Smooth muscle cell (in vitro differentiated cells): ENCODE measurements around the gene FAM83D. TPM values are rescaled to one million over a fixed set of nuclear protein-coding genes. Genes with fewer than 3 reads are reported as not detected.

ENCODE experiments used
- DNase-seq: peaks from one replicate; lab custom pipeline; 2025; ENCODE audit not compliant: unreplicated experiment; lab: John Stamatoyannopoulos, UW
- H2AFZ ChIP-seq: fragments of 200-600 bp; sonication (generic); 2 replicates; pipeline ENCODE4 v1.6.0; 2016; ENCODE audit warnings: antibody characterized with exemption, low read depth, mild to moderate bottlenecking
- H3F3A ChIP-seq: fragments of 200-600 bp; sonication (generic); 2 replicates; pipeline ENCODE4 v1.6.0; 2017; ENCODE audit warnings: antibody characterized with exemption, low read depth
- H3K27ac ChIP-seq: fragments of 200-600 bp; sonication (generic); 2 replicates; pipeline ENCODE4 v1.5.1; 2016; ENCODE audit warnings: low read depth, mild to moderate bottlenecking
- H3K27me3 ChIP-seq: fragments of 200-600 bp; sonication (generic); 2 replicates; pipeline ENCODE4 v1.6.1; 2016; ENCODE audit warnings: low read depth, mild to moderate bottlenecking
- H3K36me3 ChIP-seq: fragments of 200-600 bp; sonication (generic); 2 replicates; pipeline ENCODE4 v1.5.1; 2016; ENCODE audit warnings: low read depth
- H3K4me1 ChIP-seq: fragments of 200-600 bp; sonication (generic); 2 replicates; pipeline ENCODE4 v1.5.1; 2016; ENCODE audit warnings: low read depth
- H3K4me2 ChIP-seq: fragments of 200-600 bp; sonication (generic); 2 replicates; pipeline ENCODE4 v1.6.0; 2016; ENCODE audit warnings: mild to moderate bottlenecking
- H3K4me3 ChIP-seq: fragments of 200-600 bp; sonication (generic); 2 replicates; pipeline ENCODE4 v1.5.1; 2016; ENCODE audit warnings: mild to moderate bottlenecking
- H3K79me2 ChIP-seq: fragments of 200-600 bp; sonication (generic); 2 replicates; pipeline ENCODE4 v1.6.0; 2016; ENCODE audit warnings: low read depth, mild to moderate bottlenecking
- H3K9ac ChIP-seq: fragments of 200-600 bp; sonication (generic); 2 replicates; pipeline ENCODE4 v1.6.0; 2016; ENCODE audit warnings: low read depth
- H3K9me3 ChIP-seq: fragments of 200-600 bp; sonication (generic); replicated peaks from 2 replicates; pipeline ENCODE4 v1.5.1; 2016; ENCODE audit warnings: low read depth
- H4K20me1 ChIP-seq: fragments of 200-600 bp; sonication (generic); 2 replicates; pipeline ENCODE4 v1.6.0; 2016; ENCODE audit warnings: low read depth
- WGBS: methylation state at CpG from one replicate; pipeline ENCODE4 v1.1.7; 2016; ENCODE audit warnings: low lambda C conversion rate; 5-methylcytosine and 5-hydroxymethylcytosine counted together
- polyA plus RNA-seq: library from polyadenylated mRNA; unstranded; fragments of >200 nt; fragmentation: Nextera tagmentation; extraction: Ambion mirVana; gene quantifications from 2 replicates; pipeline ENCODE4 v1.2.1, GENCODE V29; 2016
- total RNA-seq: library from RNA; depleted of rRNA; stranded (reverse); fragments of >200 nt; gene quantifications from 2 replicates; pipeline ENCODE4 v1.2.3, GENCODE V29; 2014
- TF ChIP-seq, protein P1 (sequence below): fragments of 200-600 bp; sonication (generic); IDR thresholded peaks from 2 replicates; pipeline ENCODE4 v1.5.1; 2017; ENCODE audit warnings: borderline replicate concordance, mild to moderate bottlenecking, antibody characterized with exemption; ENCODE audit not compliant: insufficient read depth, poor library complexity, severe bottlenecking

FAM83D gene
- total and polyA plus RNA-seq, 2 experiments from 2014 or later, result 5.7 to 10.7 TPM

DNA sequence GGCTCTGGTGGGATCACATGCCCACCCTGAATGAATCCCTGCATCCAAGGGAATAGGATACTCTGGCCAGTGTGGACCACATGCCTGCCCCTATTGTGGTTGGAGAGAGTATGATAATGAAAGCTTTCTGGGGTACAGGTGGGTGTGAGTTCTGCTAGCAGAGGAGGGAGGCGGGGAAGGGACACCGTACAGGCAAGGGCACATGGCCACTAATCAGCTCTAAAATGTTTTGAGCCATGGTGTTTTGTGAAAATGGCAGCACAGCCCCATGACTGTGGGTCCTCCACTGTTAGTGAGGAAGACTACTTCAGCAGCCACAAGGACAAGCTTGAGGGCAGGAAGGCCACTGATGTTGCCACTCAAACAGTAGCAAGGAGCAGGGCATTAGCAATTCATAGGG, 24.0 kb downstream of the FAM83D start:
- no peaks in the 10 kb centered on the region for H3K9me3 ChIP-seq
- H3K4me3 ChIP-seq, result no peak overlapping the region
- H2AFZ ChIP-seq, result no peak overlapping the region
- TF ChIP-seq, protein P1, sequence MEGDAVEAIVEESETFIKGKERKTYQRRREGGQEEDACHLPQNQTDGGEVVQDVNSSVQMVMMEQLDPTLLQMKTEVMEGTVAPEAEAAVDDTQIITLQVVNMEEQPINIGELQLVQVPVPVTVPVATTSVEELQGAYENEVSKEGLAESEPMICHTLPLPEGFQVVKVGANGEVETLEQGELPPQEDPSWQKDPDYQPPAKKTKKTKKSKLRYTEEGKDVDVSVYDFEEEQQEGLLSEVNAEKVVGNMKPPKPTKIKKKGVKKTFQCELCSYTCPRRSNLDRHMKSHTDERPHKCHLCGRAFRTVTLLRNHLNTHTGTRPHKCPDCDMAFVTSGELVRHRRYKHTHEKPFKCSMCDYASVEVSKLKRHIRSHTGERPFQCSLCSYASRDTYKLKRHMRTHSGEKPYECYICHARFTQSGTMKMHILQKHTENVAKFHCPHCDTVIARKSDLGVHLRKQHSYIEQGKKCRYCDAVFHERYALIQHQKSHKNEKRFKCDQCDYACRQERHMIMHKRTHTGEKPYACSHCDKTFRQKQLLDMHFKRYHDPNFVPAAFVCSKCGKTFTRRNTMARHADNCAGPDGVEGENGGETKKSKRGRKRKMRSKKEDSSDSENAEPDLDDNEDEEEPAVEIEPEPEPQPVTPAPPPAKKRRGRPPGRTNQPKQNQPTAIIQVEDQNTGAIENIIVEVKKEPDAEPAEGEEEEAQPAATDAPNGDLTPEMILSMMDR, result no peak
- H3K9ac ChIP-seq, result no peak overlapping the region
- no peaks in the 10 kb centered on the region for H3F3A ChIP-seq
- no peaks in the 10 kb centered on the region for H3K4me1 ChIP-seq
- no peak overlapping the region for H3K4me2 ChIP-seq
- 100% methylated on average over 2 of the region's 2 CpGs for WGBS
- H3K36me3 ChIP-seq, result no peaks in the 10 kb centered on the region
- no peaks in the 10 kb centered on the region for H3K27me3 ChIP-seq
- no peaks in the 10 kb centered on the region for H3K79me2 ChIP-seq
- no peaks in the 10 kb centered on the region for H4K20me1 ChIP-seq
- H3K27ac ChIP-seq, result no peak overlapping the region
- DNase-seq, result no peak

DNA sequence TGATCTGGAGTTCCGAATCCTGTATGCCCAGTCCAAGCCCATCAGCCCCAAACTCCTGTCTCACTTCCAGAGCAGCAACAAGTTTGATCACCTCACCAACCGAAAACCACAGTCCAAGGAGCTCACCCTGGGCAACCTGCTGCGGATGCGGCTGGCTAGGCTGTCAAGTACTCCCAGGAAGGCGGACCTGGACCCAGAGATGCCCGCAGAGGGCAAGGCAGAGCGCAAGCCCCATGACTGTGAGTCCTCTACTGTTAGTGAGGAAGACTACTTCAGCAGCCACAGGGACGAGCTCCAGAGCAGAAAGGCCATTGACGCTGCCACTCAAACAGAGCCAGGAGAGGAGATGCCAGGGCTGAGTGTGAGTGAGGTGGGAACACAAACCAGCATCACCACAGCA, 25.4 kb downstream of the FAM83D start:
- TF ChIP-seq, protein P1, result no peak

DNA sequence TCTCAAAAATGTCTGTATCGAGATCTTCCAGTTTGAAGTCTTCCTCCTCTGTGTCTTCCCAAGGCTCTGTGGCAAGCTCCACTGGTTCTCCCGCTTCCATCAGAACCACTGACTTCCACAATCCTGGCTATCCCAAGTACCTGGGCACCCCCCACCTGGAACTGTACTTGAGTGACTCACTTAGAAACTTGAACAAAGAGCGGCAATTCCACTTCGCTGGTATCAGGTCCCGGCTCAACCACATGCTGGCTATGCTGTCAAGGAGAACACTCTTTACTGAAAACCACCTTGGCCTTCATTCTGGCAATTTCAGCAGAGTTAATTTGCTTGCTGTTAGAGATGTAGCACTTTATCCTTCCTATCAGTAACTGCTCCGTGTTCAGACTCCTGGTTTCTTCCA, 25.9 kb downstream of the FAM83D start:
- Histone ChIP-seq H2AFZ (no peak overlapping the region), H3K36me3 (no peaks in the 10 kb centered on the region), H3K27me3 (no peaks in the 10 kb centered on the region), H3K4me2 (no peak overlapping the region), H3K79me2 (no peaks in the 10 kb centered on the region), H3F3A (no peaks in the 10 kb centered on the region), H4K20me1 (no peaks in the 10 kb centered on the region), H3K9me3 (no peaks in the 10 kb centered on the region), H3K27ac (no peak overlapping the region), H3K4me3 (no peak overlapping the region), H3K9ac (no peak overlapping the region), H3K4me1 (no peaks in the 10 kb centered on the region)
- DNase-seq, result no peak
- 97% methylated on average over 6 of the region's 6 CpGs for WGBS
- TF ChIP-seq, protein P1, result no peak

More for the DNA sequence above, 25.4 kb downstream of the FAM83D start:
- no peak overlapping the region for H3K4me2 ChIP-seq
- H3K27me3 ChIP-seq, result no peaks in the 10 kb centered on the region
- no peak overlapping the region for H3K4me3 ChIP-seq
- no peak for DNase-seq
- no peaks in the 10 kb centered on the region for H3K36me3 ChIP-seq
- H3F3A ChIP-seq, result no peaks in the 10 kb centered on the region
- no peaks in the 10 kb centered on the region for H4K20me1 ChIP-seq
- WGBS, result 98% methylated on average over 9 of the region's 9 CpGs
- H3K9me3 ChIP-seq, result no peaks in the 10 kb centered on the region
- no peak overlapping the region for H2AFZ ChIP-seq
- H3K27ac ChIP-seq, result no peak overlapping the region
- no peaks in the 10 kb centered on the region for H3K4me1 ChIP-seq
- H3K79me2 ChIP-seq, result no peaks in the 10 kb centered on the region
- no peak overlapping the region for H3K9ac ChIP-seq

DNA sequence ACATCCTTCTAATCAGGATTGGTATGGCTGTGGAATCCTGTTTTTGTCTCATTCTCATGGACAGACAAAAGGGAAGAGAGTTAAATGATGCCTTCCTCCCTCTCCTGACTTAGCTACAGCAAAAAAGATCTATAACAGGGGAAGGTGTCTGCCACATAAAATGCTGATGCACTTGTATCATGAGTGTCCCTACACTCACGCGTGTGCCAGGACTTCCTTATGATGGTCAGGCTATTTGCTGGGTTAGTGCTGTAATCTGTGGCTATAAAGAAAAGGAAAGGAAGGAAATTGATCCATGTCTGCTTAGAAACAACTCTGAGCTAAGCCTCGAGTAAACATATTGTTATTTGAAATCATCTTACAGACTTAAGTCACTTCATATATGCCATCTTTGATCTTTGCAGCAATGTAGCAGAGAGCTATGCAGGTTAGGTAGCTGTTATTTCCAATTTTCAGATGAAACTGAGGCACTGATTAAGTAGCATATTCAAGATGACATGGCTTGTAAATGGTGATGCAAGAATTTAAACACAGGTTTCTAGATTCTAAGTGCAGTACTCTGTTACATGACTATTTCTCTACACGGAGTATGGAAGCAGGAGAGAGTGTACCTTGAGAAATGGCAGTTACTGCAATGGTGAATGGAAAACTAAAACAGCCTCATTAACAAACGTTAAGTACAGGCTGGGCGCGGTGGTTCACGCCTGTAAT, 27.6 kb downstream of the FAM83D start:
- no peak overlapping the region for H3K4me2 ChIP-seq
- WGBS, result 96% methylated on average over 8 of the region's 8 CpGs
- no peak overlapping the region for H3K4me3 ChIP-seq
- no peak overlapping the region for H3K27ac ChIP-seq
- no peaks in the 10 kb centered on the region for H3K9me3 ChIP-seq
- TF ChIP-seq, protein P1, result no peak
- no peak overlapping the region for H2AFZ ChIP-seq
- H3K36me3 ChIP-seq, result no peaks in the 10 kb centered on the region
- H3K79me2 ChIP-seq, result no peaks in the 10 kb centered on the region
- no peaks in the 10 kb centered on the region for H3F3A ChIP-seq
- no peak overlapping the region for H3K9ac ChIP-seq
- H3K4me1 ChIP-seq, result no peaks in the 10 kb centered on the region
- no peaks in the 10 kb centered on the region for H3K27me3 ChIP-seq
- no peak for DNase-seq
- no peaks in the 10 kb centered on the region for H4K20me1 ChIP-seq
